ENCODE results near the gene ZNF586.

GRCh38 chr19:57802269-57802668 is 32.8 kb downstream of the ZNF586 start:
- TF ChIP-seq GATA2 (IDR thresholded peaks at IDR 0.05; ENCODE audit: low read depth, low read length) = no peak
- TF ChIP-seq GATA3 (IDR thresholded peaks at IDR 0.05; ENCODE audit: low read depth, low read length) = no peak

All from SH-SY5Y (cell line).